SK-MEL-5 (cell line): Measurements from ENCODE around the gene IL3. TPM values are rescaled to one million over a fixed set of nuclear protein-coding genes. Genes with fewer than 3 reads are reported as not detected.
"Not testable (repeated sequence)": the region's sequence is repeated elsewhere in the genome, so short reads cannot be mapped to it uniquely, and the experiment has no call there.

Experiments used
- DNase-seq: peaks from one replicate; pipeline ENCODE4 v3.0.0-alpha.2; 2016; ENCODE audit warnings: low read depth, low spot score
- in situ Hi-C: cut with HindIII; loops from 2 replicates; pipeline ENCODE4 v1.10.0; 2016; ENCODE audit warnings: low sequenced_read_pairs, high pct_unique_total_duplicates, low pct_unique_long_range_greater_than_20kb
- total RNA-seq: library from RNA; depleted of rRNA; stranded (reverse); fragments of >200 nt; shearing (Covaris generic); gene quantifications from 2 replicates; pipeline ENCODE4 v1.2.3, GENCODE V29; 2014

IL3 gene
- total RNA-seq, 1 experiment from 2014 or later = not detected

GRCh38 chr5:132098621-132099020 lies 38.2 kb downstream of the IL3 start:
- in situ Hi-C loops = no loop called here
- DNase-seq = no peak

DNA sequence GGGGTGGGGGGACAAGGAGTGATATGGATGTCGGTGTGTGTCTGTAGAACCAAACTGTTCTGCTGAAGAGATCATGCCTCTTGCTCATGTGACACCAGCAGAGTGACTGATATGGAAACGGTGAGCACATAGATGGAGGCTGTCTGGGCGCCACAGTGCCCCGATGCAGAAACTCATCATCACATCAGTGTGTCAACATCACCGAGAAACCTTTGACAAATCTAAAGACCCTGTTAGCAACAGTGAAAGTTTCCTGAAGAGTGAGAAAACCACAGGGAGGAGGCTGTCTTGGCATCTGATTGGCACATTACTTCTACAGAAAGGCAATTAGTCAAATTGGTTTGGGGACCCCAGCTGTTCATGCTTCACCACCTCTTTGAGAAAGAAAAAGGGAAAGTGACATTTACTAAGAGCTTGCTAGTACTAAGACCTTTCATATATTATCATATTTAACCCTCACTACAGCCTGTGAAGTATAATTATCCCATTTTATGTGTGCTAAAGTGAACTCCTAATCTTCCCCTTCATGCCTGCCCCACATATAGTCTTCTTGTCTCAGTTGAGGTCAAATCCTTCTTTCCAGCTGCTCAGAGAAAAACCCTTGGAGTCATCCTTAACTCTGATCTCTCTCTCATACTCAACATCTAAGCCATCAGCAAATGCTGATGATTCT lies 38.8 kb downstream of the IL3 start:
- no peak for DNase-seq
- in situ Hi-C loops = no loop called here

GRCh38 chr5:132099905-132100304 lies 39.5 kb downstream of the IL3 start:
- in situ Hi-C loops = no loop called here
- no peak for DNase-seq

DNA sequence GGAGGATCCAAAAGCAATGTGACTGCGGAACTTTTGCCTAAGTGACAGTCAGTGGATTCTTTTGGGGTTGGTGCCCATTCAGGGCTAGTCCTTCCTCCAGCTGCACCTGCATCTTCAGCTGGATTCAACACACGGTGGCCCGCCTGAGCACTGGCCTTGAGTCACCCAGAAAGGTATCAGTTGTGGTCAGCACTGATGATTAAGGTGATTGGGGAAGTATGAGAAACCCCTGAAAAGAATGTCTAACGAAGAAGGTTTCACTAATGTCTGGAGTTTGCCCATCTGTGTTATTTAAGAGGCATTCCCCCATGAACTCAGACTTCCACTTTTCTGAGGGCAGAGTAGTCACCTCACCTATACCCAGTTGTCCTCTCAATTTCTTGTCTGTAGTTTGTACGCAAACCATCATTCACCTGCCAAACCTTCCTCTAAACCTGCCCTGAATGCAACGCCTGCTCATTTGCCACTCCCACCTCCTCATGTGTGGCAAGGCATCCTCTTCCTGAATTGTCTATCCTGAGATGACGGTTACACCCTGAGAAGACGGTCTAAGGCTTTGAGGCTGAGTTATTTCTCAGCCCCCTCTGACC lies 40.3 kb downstream of the IL3 start:
- in situ Hi-C loops = no loop called here
- no peak for DNase-seq

GRCh38 chr5:132101385-132101880 lies 41.0 kb downstream of the IL3 start:
- in situ Hi-C loops = no loop called here
- DNase-seq = no peak

GRCh38 chr5:132102101-132102701 lies 41.7 kb downstream of the IL3 start:
- peak; percentile 4 for DNase-seq

DNA sequence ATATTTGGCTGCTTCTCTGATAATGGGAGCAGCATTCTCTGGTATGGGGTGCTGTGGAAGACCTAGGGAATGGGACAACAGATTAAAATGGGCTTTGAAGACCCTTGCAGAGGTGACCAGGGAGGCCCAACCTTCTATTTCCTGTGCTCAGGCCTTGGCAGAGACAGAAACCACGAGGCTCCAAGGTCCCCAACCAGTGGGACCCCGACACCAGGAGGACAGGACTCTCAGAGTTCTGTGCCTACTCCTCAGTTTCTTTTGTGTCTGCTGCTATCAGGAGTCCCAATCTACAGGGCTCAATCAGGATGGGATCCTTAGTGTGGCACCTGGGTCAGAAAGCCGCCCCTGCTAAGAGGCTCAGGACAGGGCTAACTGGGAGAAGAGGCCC lies 42.5 kb downstream of the IL3 start:
- DNase-seq = no peak
- in situ Hi-C loops = no loop called here

More at GRCh38 chr5:132102101-132102701, 41.7 kb downstream of the IL3 start:
- in situ Hi-C loops = no loop called here

DNA sequence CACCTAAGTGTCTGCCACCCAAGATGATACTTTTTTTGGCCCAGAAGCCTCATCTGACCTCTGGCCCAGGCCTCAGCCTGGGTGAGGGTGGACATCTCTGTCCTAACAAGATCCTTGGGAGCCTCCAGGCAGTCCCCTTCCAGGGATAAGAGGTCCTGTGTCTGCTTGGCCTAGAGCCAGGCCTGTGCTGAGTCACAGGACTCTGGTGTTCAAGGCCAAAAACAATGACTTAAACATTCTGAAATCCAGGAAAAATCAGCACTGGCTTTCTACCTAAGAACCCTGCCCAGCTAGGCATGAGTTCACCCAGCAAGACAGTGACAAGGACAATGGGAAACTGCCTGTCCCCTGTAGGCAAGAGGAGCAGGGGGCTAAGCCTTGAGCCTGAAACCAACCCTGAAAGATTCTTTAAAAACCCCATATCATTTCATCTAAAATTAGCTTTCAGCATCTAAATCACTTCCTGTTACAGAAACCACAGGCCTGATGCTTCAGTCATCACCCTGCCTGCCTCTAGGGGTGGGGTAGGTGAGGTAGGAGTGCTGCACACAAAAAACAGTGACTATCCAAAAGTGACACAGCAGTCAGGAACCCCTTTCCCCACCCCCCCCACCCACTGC lies 43.0 kb downstream of the IL3 start:
- in situ Hi-C loops = no loop called here
- DNase-seq = peak; percentile 47

DNA sequence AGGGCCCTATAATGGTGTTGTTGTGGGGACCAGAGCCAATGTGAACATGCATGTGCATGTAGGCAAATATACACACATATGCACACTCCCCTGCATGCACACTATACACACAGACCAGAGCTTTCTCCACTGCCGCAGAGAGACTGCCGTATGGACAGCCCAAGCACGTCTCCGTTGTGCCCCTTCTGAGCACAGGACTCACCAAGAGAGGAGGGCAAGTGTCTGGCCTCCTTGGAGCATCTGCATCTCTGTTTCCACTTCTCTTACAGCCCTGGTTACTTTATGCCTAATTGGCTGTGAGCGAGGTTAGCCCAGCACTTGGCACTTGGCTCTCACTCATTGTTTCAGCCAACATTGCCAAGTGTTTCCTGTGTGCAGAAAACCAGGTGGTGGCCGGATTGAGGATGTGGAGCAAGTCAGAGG lies 43.5 kb downstream of the IL3 start:
- DNase-seq = no peak
- in situ Hi-C loops = no loop called here

- in situ Hi-C loops = no loop called here
These were observed 44.1 kb downstream of the IL3 start for GRCh38 chr5:132104556-132104955.

GRCh38 chr5:132105688-132106087 lies 45.2 kb downstream of the IL3 start:
- no peak for DNase-seq
- in situ Hi-C loops = no loop called here

More at GRCh38 chr5:132104556-132104955, 44.1 kb downstream of the IL3 start:
- no peak for DNase-seq

DNA sequence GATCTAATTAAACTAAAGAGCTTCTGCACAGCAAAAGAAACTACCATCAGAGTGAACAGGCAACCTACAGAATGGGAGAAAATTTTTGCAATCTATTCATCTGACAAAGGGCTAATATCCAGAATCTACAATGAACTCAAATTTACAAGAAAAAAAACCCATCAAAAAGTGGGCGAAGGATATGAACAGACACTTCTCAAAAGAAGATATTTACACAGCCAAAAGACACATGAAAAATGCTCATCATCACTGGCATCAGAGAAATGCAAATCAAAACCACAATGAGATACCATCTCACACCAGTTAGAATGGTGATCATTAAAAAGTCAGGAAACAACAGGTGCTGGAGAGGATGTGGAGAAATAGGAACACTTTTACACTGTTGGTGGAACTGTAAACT lies 48.0 kb downstream of the IL3 start:
- in situ Hi-C loops, DNase-seq: not testable (repeated sequence)

GRCh38 chr5:132108957-132109356 lies 48.5 kb downstream of the IL3 start:
- DNase-seq, in situ Hi-C loops: not testable (repeated sequence)

DNA sequence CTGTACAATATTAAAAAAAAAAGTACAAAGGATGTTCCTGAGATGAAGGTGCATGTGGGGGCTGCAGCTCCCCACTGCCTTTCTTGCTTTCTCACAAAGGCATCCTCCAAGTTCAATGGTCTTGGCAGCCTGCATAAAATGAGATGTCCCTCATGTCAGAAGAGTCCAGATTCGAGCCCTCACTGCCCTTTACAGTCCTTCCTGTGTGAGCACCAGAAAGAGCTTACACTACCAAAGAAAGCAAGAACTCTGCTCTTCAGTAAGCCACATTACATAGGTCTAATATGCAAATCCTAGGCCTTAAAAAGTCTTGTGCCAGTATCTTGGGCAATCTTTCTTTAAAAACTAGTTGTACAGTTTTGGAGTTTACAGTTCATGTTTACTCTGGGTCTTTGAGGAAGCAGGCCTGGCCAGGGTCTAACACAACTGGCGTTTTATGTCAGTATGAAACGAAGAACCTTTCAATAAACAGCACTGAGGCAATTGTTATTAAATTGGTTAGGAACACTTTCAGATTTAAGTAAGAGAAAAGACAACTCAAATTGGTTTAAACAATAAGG lies 49.1 kb downstream of the IL3 start:
- in situ Hi-C loops = no loop called here
- DNase-seq = no peak

DNA sequence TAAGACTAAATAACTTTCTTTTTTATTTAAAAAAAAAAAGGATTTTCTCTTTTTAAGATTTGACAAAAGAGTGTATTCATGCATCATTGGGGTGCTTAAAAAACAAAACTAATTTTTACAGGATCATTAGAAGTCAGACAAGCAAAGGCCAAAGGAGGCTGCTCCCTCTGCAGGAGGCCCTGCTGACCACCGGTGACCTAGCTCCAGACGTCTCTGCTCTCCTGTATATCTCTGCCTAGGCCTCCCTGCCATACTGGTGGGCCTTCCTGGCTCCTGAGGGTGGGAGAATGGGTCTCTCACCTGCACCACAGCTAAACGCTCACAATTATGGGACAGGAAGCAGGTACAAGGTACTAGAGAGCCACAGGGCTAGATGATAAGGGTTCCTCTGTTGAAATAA lies 49.7 kb downstream of the IL3 start:
- in situ Hi-C loops = no loop called here
- DNase-seq = no peak

DNA sequence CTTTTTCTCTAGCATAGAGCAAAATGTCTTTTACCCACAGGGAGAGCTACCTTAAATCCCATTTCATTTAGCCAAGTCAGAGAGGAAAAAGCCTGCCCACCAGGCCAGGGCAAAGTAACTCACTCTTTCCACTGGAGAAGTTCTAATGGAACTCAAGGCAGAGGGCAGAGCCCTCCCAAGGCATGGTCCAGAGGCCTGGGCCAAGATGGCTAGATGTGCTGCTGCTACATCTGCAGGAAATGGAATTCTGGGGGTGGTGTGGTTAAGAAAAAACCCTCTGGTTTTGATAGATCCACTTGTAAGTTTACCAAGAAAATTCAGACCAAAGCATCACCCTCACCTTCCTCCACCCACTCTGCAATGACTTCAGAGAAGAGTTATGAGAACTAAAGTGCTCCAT lies 50.5 kb downstream of the IL3 start:
- no peak for DNase-seq
- in situ Hi-C loops = no loop called here

- in situ Hi-C loops = no loop called here
- DNase-seq = no peak
These were observed 51.7 kb downstream of the IL3 start for GRCh38 chr5:132112111-132112510.
